ENCODE measurements around the gene NBPF3.
"Not testable (repeated sequence)": the region's sequence is repeated elsewhere in the genome, so short reads cannot be mapped to it uniquely, and the experiment has no call there.

DNA sequence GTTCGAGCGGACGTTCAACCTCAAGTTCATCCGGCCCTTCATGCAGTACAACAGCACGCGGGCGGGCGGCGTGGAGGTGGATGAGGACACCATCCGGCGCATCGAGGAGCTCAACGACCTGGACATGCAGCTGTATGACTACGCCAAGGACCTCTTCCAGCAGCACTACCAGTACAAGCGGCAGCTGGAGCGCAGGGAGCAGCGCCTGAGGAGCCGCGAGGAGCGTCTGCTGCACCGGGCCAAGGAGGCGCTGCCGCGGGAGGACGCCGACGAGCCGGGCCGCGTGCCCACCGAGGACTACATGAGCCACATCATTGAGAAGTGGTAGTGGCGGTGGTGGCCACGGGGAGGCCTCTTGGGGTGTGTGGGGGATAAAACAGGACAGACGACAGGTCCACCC, 10.7 kb upstream of the NBPF3 start:
- TF ChIP-seq, protein P1, sequence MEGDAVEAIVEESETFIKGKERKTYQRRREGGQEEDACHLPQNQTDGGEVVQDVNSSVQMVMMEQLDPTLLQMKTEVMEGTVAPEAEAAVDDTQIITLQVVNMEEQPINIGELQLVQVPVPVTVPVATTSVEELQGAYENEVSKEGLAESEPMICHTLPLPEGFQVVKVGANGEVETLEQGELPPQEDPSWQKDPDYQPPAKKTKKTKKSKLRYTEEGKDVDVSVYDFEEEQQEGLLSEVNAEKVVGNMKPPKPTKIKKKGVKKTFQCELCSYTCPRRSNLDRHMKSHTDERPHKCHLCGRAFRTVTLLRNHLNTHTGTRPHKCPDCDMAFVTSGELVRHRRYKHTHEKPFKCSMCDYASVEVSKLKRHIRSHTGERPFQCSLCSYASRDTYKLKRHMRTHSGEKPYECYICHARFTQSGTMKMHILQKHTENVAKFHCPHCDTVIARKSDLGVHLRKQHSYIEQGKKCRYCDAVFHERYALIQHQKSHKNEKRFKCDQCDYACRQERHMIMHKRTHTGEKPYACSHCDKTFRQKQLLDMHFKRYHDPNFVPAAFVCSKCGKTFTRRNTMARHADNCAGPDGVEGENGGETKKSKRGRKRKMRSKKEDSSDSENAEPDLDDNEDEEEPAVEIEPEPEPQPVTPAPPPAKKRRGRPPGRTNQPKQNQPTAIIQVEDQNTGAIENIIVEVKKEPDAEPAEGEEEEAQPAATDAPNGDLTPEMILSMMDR (conservative IDR thresholded peaks at IDR 0.05; ENCODE audit: low read length) = not testable (repeated sequence)
- TF ChIP-seq EZH2phosphoT487 (IDR thresholded peaks at IDR 0.05; ENCODE audit: borderline replicate concordance, low read depth, low read length) = not testable (repeated sequence)

Data from OCI-LY7 (cell line).